Lung (tissue), 12 donors: Measurements from ENCODE around the gene PARP3. TPM values are rescaled to one million over a fixed set of nuclear protein-coding genes. Genes with fewer than 3 reads are reported as not detected.

Experiments used
- ATAC-seq: fragments of 200-7000 bp; cut with Tn5 transposase; one replicate; pipeline ENCODE4 v1.9.1; 2020; ENCODE audit warnings: moderate number of reproducible peaks; ENCODE audit not compliant: insufficient read depth, low FRiP score
- DNase-seq, 3 donors: peaks; one replicate each; pipeline ENCODE4 v3.0.0-alpha.2; 2013 to 2017
- H3K27ac ChIP-seq, 2 donors: one replicate each; pipeline ENCODE4 v1.5.1; 2013; ENCODE audit warnings: mild to moderate bottlenecking in 2 of 2, moderate library complexity in 2 of 2, control low read depth in 1 of 2, inconsistent platforms in 1 of 2, low read depth in 1 of 2, low read length in 1 of 2
- H3K27me3 ChIP-seq, 3 donors: one replicate each; pipeline ENCODE4 v1.5.1; 2013; ENCODE audit warnings: low read length in 2 of 3; ENCODE audit not compliant: control insufficient read depth in 3 of 3, insufficient read depth in 3 of 3
- H3K36me3 ChIP-seq, 4 donors: one replicate each; pipeline ENCODE4 v1.5.1; 2013; ENCODE audit warnings: low read length in 4 of 4, mild to moderate bottlenecking in 1 of 4, moderate library complexity in 1 of 4; ENCODE audit not compliant: control insufficient read depth in 4 of 4, insufficient read depth in 4 of 4
- H3K4me1 ChIP-seq, 5 donors: one replicate each; pipeline ENCODE4 v1.5.1; 2013; ENCODE audit warnings: low read length in 5 of 5, mild to moderate bottlenecking in 2 of 5, moderate library complexity in 1 of 5; ENCODE audit not compliant: control insufficient read depth in 5 of 5, insufficient read depth in 5 of 5
- H3K4me3 ChIP-seq: one replicate; pipeline ENCODE4 v1.5.1; 2013; ENCODE audit warnings: mild to moderate bottlenecking, control low read depth, moderate library complexity
- H3K9ac ChIP-seq, 2 donors: one replicate each; pipeline ENCODE4 v1.5.1; 2013; ENCODE audit warnings: low read length in 2 of 2, control low read depth in 1 of 2; ENCODE audit not compliant: insufficient read depth in 1 of 2
- H3K9me3 ChIP-seq, 4 donors: one replicate each; pipeline ENCODE4 v1.5.1; 2013; ENCODE audit warnings: low read length in 3 of 4, mild to moderate bottlenecking in 1 of 4, moderate library complexity in 1 of 4; ENCODE audit not compliant: control insufficient read depth in 4 of 4, insufficient read depth in 3 of 4
- WGBS, 2 donors: extraction: QIAGEN DNeasy Blood & Tissue Kit; methylation state at CpG; one replicate each; pipeline ENCODE4 v1.1.7; 2013; 5-methylcytosine and 5-hydroxymethylcytosine counted together
- polyA plus RNA-seq, 2 donors: library from polyadenylated mRNA; stranded (reverse); fragments of 200-250 nt; gene quantifications; one replicate each; pipeline ENCODE4 v1.2.1, GENCODE V29; 2013
- total RNA-seq, 2 donors: library from RNA; depleted of rRNA in 1 of 2; stranded (reverse); fragments of >200 nt in 1 of 2; gene quantifications; one replicate each; pipeline ENCODE4 v1.2.1, GENCODE V29; 2014 to 2021
- TF ChIP-seq, protein P1 (sequence below): IDR thresholded peaks from 2 replicates; pipeline ENCODE4 v1.5.1; 2012; ENCODE audit warnings: mild to moderate bottlenecking; ENCODE audit errors: control extremely low read depth, extremely low read depth
- donor health status: control.
- donor health status: control.
- donor health status: Bipolar disorder and iron deficiency.
- donor health status: healthy.
- donor health status: DM: yes; HTN: yes; CAD: no.

Gene PARP3
- total and polyA plus RNA-seq, 4 donors = 15.3 to 36.7 (median 21.0) TPM

- WGBS, 2 donors = 81 to 82% methylated on average over 6 of the region's 6 CpGs
- no peak overlapping the region for H3K27ac ChIP-seq
- no peak overlapping the region for H3K9ac ChIP-seq
- H3K4me3 ChIP-seq = no peak overlapping the region
- TF ChIP-seq, protein P1, sequence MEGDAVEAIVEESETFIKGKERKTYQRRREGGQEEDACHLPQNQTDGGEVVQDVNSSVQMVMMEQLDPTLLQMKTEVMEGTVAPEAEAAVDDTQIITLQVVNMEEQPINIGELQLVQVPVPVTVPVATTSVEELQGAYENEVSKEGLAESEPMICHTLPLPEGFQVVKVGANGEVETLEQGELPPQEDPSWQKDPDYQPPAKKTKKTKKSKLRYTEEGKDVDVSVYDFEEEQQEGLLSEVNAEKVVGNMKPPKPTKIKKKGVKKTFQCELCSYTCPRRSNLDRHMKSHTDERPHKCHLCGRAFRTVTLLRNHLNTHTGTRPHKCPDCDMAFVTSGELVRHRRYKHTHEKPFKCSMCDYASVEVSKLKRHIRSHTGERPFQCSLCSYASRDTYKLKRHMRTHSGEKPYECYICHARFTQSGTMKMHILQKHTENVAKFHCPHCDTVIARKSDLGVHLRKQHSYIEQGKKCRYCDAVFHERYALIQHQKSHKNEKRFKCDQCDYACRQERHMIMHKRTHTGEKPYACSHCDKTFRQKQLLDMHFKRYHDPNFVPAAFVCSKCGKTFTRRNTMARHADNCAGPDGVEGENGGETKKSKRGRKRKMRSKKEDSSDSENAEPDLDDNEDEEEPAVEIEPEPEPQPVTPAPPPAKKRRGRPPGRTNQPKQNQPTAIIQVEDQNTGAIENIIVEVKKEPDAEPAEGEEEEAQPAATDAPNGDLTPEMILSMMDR = no peak
- no peaks in the 10 kb centered on the region for H3K9me3 ChIP-seq
- peaks cover 3 to 30% (median 4%) of the 10 kb centered on the region in 5 donors for H3K4me1 ChIP-seq
- peaks cover 0 to 13% (median 3%) of the 10 kb centered on the region in 4 donors for H3K36me3 ChIP-seq
- DNase-seq = peak; percentile 63 to 69 (median 67)
- H3K27me3 ChIP-seq = no peaks in the 10 kb centered on the region
- ATAC-seq = no peak
Measured at GRCh38 chr3:51962854-51963530, 20.8 kb downstream of the PARP3 start.

- Histone ChIP-seq H3K4me1 (peaks cover 3 to 38% (median 10%) of the 10 kb centered on the region in 5 donors), H3K36me3 (peaks cover 0 to 6% (median 3%) of the 10 kb centered on the region in 4 donors), H3K27ac (no peak overlapping the region), H3K27me3 (no peaks in the 10 kb centered on the region), H3K9me3 (no peaks in the 10 kb centered on the region), H3K9ac (peak overlapping the region in 1 of 2 donors; percentile 25), H3K4me3 (no peak overlapping the region)
- TF ChIP-seq, protein P1 = no peak
- ATAC-seq = no peak
- 73 to 88% methylated on average over 11 to 12 of the region's 12 CpGs for WGBS, 2 donors
- DNase-seq = peak in 1 of 3 donors; percentile 21
Measured at GRCh38 chr3:51963951-51964451, 21.8 kb downstream of the PARP3 start.

- Histone ChIP-seq H3K36me3 (peaks cover 0 to 6% (median 2%) of the 10 kb centered on the region in 4 donors), H3K9ac (peak overlapping the region in 1 of 2 donors; percentile 29), H3K27ac (no peak overlapping the region), H3K9me3 (no peaks in the 10 kb centered on the region), H3K4me1 (peaks cover 3 to 38% (median 10%) of the 10 kb centered on the region in 5 donors), H3K27me3 (no peaks in the 10 kb centered on the region), H3K4me3 (no peak overlapping the region)
- WGBS, 2 donors = 85 to 88% methylated on average over 4 of the region's 4 CpGs
- DNase-seq = no peak
- no peak for ATAC-seq
- TF ChIP-seq, protein P1 = no peak
Measured at GRCh38 chr3:51964521-51964920, 22.4 kb downstream of the PARP3 start.
